ENCODE measurements around the gene B3GNT9.

Gene B3GNT9

DNA sequence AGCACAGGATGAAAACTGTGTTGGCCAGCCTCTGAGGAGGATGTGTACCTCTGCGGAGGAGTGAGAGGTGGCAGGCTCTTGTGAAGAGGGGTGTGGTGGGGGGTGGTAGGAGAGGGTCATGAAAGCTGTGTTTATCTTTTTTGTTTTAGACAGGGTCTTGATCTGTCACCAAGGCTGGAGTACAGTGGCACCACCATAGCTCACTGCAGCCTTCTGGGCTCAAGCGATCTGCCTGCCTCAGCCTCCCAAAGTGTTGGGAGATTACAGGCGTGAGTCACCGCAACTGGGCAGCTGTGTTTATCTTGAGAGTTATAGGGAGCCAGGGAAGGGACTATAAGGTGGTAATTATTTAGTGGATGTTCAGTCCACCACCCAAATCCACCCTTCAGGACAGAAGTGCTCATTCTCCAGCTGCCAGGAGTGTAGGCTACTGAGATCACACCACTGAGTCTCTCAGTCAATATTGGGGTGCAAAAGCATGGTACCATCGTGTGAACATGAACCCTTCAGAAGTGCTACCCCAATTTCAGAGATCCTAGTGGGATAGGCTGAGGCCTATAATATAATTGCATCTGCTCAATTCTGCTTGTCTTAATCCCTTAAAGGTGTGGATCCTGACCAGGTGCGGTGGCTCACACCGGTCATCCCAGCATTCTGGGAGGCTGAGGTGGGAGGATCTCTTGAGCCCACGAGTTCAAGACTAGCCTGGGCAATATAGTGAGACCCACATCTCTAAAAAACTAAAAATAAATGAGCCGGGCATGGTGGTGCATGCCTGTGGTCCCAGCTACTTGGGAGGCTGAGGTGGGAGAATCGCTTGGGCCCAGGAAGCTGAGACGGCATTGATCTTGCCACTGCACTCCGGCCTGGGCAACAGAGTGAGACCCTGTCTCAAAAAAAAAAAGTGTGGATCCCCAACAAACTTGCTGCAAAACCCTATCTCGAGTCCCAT, 39.9 kb upstream of the B3GNT9 start:
- DNase-seq = no peak
- Histone ChIP-seq H4K20me1 (ENCODE audit: insufficient read depth, low read length) (peaks cover 25% of the 10 kb centered on the region), H3K4me1 (ENCODE audit: insufficient read depth, low read length) (peaks cover 40% of the 10 kb centered on the region), H3K4me2 (ENCODE audit: insufficient read depth, low read length) (peak overlapping the region; percentile 96), H3K9me3 (ENCODE audit: insufficient read depth, low read length, severe bottlenecking) (no peaks in the 10 kb centered on the region), H2AFZ (ENCODE audit: low read depth, low read length) (peak overlapping the region; percentile 80), H3K36me3 (ENCODE audit: insufficient read depth, low read length) (peaks cover 34% of the 10 kb centered on the region), H3K27me3 (ENCODE audit: insufficient read depth, low read length, poor library complexity) (no peaks in the 10 kb centered on the region), H3K9ac (ENCODE audit: low read depth, low read length) (peak overlapping the region; percentile 85), H3K27ac (ENCODE audit: low read length) (no peak overlapping the region), H3K79me2 (ENCODE audit: insufficient read depth, low read length) (peaks cover 41% of the 10 kb centered on the region), H3K4me3 (ENCODE audit: low read depth in 1 of 2, low read length in 2 of 2) (peak overlapping the region in 1 of 2 experiments; percentile 94; a peak in 1 of 4 replicates)
- no peak for ATAC-seq (ENCODE audit: insufficient read depth, low read depth)
- TF ChIP-seq EZH2 (IDR thresholded peaks at IDR 0.05; ENCODE audit: borderline replicate concordance, low read depth, low read length, severe bottlenecking) = no peak
- TF ChIP-seq, protein P1, sequence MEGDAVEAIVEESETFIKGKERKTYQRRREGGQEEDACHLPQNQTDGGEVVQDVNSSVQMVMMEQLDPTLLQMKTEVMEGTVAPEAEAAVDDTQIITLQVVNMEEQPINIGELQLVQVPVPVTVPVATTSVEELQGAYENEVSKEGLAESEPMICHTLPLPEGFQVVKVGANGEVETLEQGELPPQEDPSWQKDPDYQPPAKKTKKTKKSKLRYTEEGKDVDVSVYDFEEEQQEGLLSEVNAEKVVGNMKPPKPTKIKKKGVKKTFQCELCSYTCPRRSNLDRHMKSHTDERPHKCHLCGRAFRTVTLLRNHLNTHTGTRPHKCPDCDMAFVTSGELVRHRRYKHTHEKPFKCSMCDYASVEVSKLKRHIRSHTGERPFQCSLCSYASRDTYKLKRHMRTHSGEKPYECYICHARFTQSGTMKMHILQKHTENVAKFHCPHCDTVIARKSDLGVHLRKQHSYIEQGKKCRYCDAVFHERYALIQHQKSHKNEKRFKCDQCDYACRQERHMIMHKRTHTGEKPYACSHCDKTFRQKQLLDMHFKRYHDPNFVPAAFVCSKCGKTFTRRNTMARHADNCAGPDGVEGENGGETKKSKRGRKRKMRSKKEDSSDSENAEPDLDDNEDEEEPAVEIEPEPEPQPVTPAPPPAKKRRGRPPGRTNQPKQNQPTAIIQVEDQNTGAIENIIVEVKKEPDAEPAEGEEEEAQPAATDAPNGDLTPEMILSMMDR (IDR thresholded peaks at IDR 0.05; ENCODE audit: borderline replicate concordance, extremely low read depth, low read length, poor library complexity, severe bottlenecking) = no peak

DNA sequence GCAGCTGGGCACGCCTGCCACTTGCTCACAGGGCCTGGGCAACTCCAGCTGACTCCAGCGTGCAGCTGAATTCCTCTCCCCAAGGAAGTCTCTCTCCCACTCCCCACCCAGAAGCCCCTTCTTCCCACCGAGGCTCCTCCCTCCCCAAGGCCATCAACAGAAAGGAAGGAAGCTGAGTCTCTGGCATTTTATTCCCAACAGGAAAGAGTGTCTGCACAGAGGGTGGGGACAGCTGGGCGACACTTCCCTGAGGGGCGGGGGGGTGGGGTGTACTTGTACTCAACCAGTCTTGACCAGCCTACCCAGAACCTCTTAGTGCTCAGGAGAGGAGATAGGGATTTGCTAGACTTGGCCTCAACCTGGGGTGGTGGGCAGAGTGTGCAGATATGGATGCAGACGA, 39.2 kb upstream of the B3GNT9 start, which contains the start of gene EXOC3L1:
Gene EXOC3L1 (minus strand): TSS at position 96 of the 400 bp plus-strand sequence. CDS start 460 bp downstream, outside the sequence.
- no peak within 1 kb of the TSS for H3K27ac ChIP-seq (ENCODE audit: low read length)
- H3K9me3 ChIP-seq (ENCODE audit: insufficient read depth, low read length, severe bottlenecking) = no peaks in the 10 kb centered on the region
- H3K27me3 ChIP-seq (ENCODE audit: insufficient read depth, low read length, poor library complexity) = no peaks in the 10 kb centered on the region
- H3K4me1 ChIP-seq (ENCODE audit: insufficient read depth, low read length) = peaks cover 47% of the 10 kb centered on the region
- TF ChIP-seq, protein P1 (IDR thresholded peaks at IDR 0.05; ENCODE audit: borderline replicate concordance, extremely low read depth, low read length, poor library complexity, severe bottlenecking) = no peak
- no peak for TF ChIP-seq EZH2 (IDR thresholded peaks at IDR 0.05; ENCODE audit: borderline replicate concordance, low read depth, low read length, severe bottlenecking)
- H3K9ac ChIP-seq (ENCODE audit: low read depth, low read length) = no peak within 1 kb of the TSS
- peak within 1 kb of the TSS; percentile 96; the same call in 1 of the 2 replicates for H3K4me2 ChIP-seq (ENCODE audit: insufficient read depth, low read length)
- H3K4me3 ChIP-seq (ENCODE audit: low read depth in 1 of 2, low read length in 2 of 2) = no peak within 1 kb of the TSS
- H4K20me1 ChIP-seq (ENCODE audit: insufficient read depth, low read length) = peaks cover 25% of the 10 kb centered on the region
- H3K79me2 ChIP-seq (ENCODE audit: insufficient read depth, low read length) = peaks cover 37% of the 10 kb centered on the region
- no peak within 1 kb of the TSS for H2AFZ ChIP-seq (ENCODE audit: low read depth, low read length)
- H3K36me3 ChIP-seq (ENCODE audit: insufficient read depth, low read length) = peaks cover 27% of the 10 kb centered on the region
- ATAC-seq (ENCODE audit: insufficient read depth, low read depth) (no peak), DNase-seq (no peak)

DNA sequence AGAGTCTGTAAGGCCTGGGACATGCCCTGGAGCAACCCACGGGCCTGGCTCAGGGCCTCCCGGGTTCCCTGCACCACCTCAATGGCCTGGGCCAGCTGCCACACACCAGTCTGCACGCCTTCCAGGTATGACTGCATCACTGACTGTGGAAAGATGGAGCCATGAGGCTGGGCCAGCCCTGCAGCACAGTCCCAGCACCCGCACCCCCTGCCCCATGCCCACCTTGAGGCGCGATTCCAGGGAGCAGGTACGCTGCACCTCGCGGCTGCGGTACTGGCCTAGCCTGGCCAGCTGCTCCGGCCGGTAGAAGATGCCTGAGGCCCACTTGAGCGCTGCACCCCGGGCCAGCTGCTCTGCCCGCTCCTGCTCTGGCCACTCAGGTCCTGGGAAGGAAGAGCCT, 38.0 kb upstream of the B3GNT9 start:
- ATAC-seq (ENCODE audit: insufficient read depth, low read depth) (no peak), DNase-seq (no peak)
- Histone ChIP-seq H3K9me3 (ENCODE audit: insufficient read depth, low read length, severe bottlenecking) (no peaks in the 10 kb centered on the region), H2AFZ (ENCODE audit: low read depth, low read length) (no peak overlapping the region), H3K4me3 (ENCODE audit: low read depth in 1 of 2, low read length in 2 of 2) (no peak overlapping the region), H4K20me1 (ENCODE audit: insufficient read depth, low read length) (peaks cover 15% of the 10 kb centered on the region), H3K9ac (ENCODE audit: low read depth, low read length) (no peak overlapping the region), H3K36me3 (ENCODE audit: insufficient read depth, low read length) (peaks cover 15% of the 10 kb centered on the region), H3K27ac (ENCODE audit: low read length) (no peak overlapping the region), H3K4me1 (ENCODE audit: insufficient read depth, low read length) (peaks cover 48% of the 10 kb centered on the region), H3K4me2 (ENCODE audit: insufficient read depth, low read length) (no peak overlapping the region), H3K27me3 (ENCODE audit: insufficient read depth, low read length, poor library complexity) (no peaks in the 10 kb centered on the region), H3K79me2 (ENCODE audit: insufficient read depth, low read length) (peaks cover 27% of the 10 kb centered on the region)
- TF ChIP-seq, protein P1 (IDR thresholded peaks at IDR 0.05; ENCODE audit: borderline replicate concordance, extremely low read depth, low read length, poor library complexity, severe bottlenecking) = no peak
- TF ChIP-seq EZH2 (IDR thresholded peaks at IDR 0.05; ENCODE audit: borderline replicate concordance, low read depth, low read length, severe bottlenecking) = no peak
